ENCODE results near the gene UNC119.

- TF ChIP-seq CTCF (IDR thresholded peaks at IDR 0.05; ENCODE audit: insufficient read depth, low read depth, low read length), result no peak
- TF ChIP-seq EZH2 (IDR thresholded peaks at IDR 0.05; ENCODE audit: insufficient read depth, low read length), result no peak
Measured at GRCh38 chr17:28572259-28573039, 20.0 kb upstream of the UNC119 start.
